ENCODE measurements around the gene MAN1C1. TPM values are rescaled to one million over a fixed set of nuclear protein-coding genes. Genes with fewer than 3 reads are reported as not detected.

Gene MAN1C1
- total and polyA plus RNA-seq, 9 of the 15 experiments (the other 6 are each of a cell fraction or from before 2014, with no cell fraction given), result 0.04 to 0.44 (median 0.10) TPM; not detected in 3

DNA sequence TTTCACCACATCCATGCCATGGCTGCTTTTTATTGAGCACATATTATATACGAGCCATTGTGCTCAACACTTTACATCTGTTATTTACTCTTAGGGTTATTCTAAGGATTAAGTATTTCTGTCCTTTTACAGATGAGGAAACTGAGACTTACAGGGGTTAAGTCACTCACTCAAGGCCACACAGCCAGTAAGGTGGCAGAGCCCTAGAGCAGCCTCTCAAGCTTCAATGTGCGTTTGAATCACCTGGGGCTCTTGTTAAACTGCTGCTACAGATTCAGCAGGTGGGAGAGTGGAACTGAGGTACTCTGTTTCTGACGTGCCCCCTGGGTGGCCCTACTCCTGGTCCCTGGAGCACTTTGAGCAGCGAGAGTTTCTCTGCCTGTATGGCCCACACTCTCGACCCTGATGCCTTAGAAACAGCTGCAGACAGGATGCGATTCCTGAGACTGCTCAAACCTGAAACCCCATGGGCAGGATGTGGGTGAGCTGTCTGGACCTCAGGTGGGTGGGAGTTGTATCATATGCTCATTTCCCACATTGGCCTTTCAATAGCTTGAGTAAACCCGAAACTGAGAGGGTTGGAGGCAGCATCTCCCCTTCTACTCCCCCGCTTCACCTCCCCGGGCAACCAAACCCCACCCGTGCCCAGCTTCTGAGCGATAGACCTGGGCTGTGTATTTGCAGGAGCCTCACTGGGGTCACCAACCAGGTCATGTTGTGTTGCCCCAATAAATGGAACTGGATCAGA, 59.3 kb downstream of the MAN1C1 start:
- CTCF ChIA-PET (ENCODE audit: low intra/inter-chr PET ratio), result no interaction called here
- Histone ChIP-seq H3K4me1 (replicated peaks in 1 of 2; ENCODE audit: control insufficient read depth in 2 of 2, insufficient read depth in 2 of 2, low read length in 2 of 2) (no peaks in the 10 kb centered on the region), H3K27me3 (ENCODE audit: control insufficient read depth in 2 of 2, insufficient read depth in 2 of 2, low read length in 2 of 2) (peaks cover 42 to 55% of the 10 kb centered on the region in 2 experiments), H2AFZ (ENCODE audit: low read depth, low read length) (no peak overlapping the region), H3K36me3 (ENCODE audit: control insufficient read depth, insufficient read depth, low read length) (no peaks in the 10 kb centered on the region), H3K4me3 (no peak overlapping the region), H3K9ac (ENCODE audit: insufficient read depth in 1 of 2, low read depth in 2 of 2, low read length in 2 of 2) (no peak overlapping the region), H3K79me2 (ENCODE audit: control insufficient read depth, insufficient read depth, low read length) (no peaks in the 10 kb centered on the region), H4K20me1 (replicated peaks; ENCODE audit: control insufficient read depth, insufficient read depth, low read length) (peaks cover 11% of the 10 kb centered on the region), H3K9me3 (replicated peaks; ENCODE audit: control insufficient read depth, insufficient read depth, low read depth, low read length) (no peaks in the 10 kb centered on the region), H3K4me2 (ENCODE audit: insufficient read depth, low read length) (no peak overlapping the region), H3K27ac (ENCODE audit: extremely low read depth, low read depth, low read length) (no peak overlapping the region), H3K9me1 (ENCODE audit: control insufficient read depth, insufficient read depth, low read length) (no peaks in the 10 kb centered on the region)
- in situ Hi-C loops (cut with MboI), result no loop called here
- intact Hi-C loops (cut with micrococcal nuclease), result no loop called here
- ATAC-seq (no peak), FAIRE-seq (no peak), DNase-seq (ENCODE audit: extremely low read depth in 1 of 4, low spot score in 3 of 4) (no peak)
- no TSS peak for BruUV-seq (replicated peaks)
- TF ChIP-seq RFX7 (CRISPR knock-in tag; IDR thresholded peaks at IDR 0.05), result no peak
- TF ChIP-seq ESRRB (CRISPR knock-in tag; IDR thresholded peaks at IDR 0.05; ENCODE audit: borderline replicate concordance), result no peak
- TF ChIP-seq ZNF764 (CRISPR knock-in tag; IDR thresholded peaks at IDR 0.05; ENCODE audit: low read depth), result no peak
- no peak for TF ChIP-seq U2AF1 (optimal IDR thresholded peaks at IDR 0.05; ENCODE audit: low read depth, low read length)
- no peak for TF ChIP-seq POLR2H (tag; IDR thresholded peaks at IDR 0.05; ENCODE audit: low read depth)
- TF ChIP-seq ZFP1 (CRISPR knock-in tag; IDR thresholded peaks at IDR 0.05), result no peak
- under 1% methylated on average over 11 of the region's 11 CpGs for WGBS (ENCODE audit: insufficient coverage, low coverage, missing lambda C conversion rate)
- POLR2A ChIA-PET, result interaction anchor here (0.8 to 1.1 kb wide), 4 partner anchors 8 to 54 kb away, joined by 3 to 5 read pairs (median 4); no protein-coding TSS in a partner anchor
